ENCODE data around the gene RNF225.
"Not testable (repeated sequence)": the region's sequence is repeated elsewhere in the genome, so short reads cannot be mapped to it uniquely, and the experiment has no call there.

RNF225 gene

DNA sequence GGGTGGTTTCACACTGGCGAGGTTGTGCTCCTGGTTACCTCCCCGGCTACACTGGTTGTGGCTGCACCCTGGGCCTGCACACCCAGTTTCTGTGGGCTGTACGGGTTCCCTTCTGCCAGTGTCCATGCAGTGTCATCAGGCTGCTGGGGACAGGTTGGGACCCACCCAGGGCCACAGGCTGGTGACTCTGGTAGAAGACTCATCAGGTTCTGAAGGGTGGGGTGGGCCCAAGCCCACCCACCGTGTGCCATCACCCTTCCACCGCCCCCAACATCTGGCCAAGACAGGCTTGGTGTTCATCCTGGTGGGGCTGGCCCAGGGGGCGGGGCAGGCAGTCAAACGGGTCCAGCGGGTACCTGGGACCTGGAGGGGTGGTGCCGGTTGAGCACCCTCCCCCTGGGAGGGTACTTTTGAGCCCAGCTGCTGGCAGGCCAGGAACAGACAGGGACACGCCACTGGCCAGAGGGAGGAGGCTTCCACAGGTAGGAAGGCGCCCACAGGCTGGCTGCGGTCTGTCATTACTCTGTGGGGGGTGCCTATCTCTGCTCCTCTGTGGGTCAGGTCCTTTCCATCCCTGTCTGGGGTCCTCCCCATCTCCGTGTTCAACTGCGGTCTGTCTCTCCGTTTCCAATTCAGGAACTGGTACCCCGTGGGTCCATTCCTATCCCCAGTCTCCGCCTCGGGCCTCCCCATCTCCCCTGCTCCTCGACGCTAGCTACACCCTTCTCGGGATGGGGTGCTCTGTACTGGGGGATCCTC lies at the start of gene RNF225:
Gene RNF225 (plus strand): TSS at position 437 of the 759 bp plus-strand sequence. CDS start 434 bp downstream, outside the sequence.
- in situ Hi-C loops (cut with HindIII; ENCODE audit: low sequenced_read_pairs) = no loop called here

DNA sequence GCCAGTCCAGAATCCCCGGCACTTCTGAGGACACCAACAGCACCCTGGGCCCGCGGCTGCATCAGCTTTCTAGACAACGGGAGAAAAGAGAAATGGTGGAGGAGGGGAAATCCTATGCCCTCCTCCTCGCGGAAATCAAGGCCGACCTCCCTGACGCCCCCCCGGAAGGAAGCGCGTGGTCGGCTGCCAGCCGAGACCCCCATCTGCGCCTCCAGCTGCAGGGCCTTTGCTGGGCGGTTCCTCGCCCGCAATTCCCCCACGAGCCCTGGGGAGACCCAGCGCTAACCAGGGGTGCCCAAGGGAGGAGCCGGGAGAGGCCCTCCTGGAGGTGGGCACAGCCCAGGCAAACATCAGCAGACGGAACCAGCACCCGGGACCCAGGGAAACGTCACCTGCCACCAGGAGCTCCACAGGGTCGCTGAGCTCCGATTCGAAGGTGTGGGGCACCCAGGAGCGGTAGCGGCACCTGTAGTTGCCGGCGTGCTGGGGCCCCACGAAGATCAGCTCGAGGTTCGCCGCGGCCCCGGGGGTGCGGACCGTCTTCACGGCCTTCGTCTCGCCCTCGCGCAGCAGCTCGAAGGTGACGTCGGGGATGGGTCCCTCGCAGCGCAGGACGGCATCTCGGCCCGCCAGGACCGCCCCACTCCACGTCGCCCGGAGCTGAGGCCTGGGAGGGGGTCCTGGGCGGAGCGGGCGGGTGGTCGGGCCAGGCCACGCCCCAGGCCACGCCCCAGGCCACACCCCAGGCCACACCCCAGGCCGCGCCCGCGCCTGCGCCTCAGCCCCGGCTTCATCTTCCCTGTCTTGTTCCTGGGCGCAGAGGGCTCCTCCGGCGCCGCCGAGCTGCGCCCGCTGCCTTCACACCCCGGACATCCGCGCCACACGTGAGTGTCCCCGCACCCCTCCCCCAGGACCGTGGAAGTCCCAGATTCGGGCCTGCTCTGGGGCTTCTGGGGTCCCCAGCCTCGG lies 48.2 kb upstream of the RNF225 start:
- in situ Hi-C loops (cut with HindIII; ENCODE audit: low sequenced_read_pairs) = no loop called here

DNA sequence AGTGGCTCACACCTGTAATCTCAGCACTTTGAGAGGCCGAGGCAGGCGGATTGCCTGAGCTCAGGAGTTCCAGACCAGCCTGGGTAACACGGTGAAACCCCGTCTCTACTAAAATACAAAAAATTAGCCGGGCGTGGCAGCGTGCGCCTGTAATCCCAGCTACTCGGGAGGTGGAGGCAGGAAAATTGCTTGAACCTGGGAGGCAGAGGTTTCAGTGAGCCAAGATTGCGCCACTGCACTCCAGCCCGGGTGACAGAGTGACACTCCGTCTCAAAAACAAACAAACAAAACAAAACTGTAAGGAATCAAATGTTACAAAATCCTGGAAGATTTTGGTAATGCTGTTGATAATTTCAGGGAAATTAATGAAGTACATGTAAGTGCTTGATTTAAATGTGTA lies 47.4 kb upstream of the RNF225 start:
- in situ Hi-C loops (cut with HindIII; ENCODE audit: low sequenced_read_pairs) = not testable (repeated sequence)

DNA sequence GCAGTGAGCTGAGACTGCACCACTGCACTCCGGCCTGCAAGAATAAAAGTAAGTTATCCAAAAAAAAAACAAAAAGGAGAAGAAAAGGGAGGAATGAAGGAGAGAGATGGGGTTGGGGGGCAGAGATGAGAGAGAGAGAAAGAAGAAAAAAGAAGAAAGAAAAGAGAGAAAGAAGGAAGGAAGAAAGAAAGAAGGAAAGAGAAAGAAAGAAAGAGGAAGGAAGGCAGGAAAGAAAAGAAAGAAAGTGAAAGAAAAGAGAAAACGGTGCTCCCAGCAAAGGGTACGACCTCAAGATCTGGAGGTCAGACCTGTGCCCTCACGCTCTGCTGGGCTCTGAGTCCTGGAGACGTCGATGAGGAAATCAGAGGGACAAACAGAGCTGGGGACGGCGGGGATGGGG lies 45.9 kb upstream of the RNF225 start:
- in situ Hi-C loops (cut with HindIII; ENCODE audit: low sequenced_read_pairs) = no loop called here

DNA sequence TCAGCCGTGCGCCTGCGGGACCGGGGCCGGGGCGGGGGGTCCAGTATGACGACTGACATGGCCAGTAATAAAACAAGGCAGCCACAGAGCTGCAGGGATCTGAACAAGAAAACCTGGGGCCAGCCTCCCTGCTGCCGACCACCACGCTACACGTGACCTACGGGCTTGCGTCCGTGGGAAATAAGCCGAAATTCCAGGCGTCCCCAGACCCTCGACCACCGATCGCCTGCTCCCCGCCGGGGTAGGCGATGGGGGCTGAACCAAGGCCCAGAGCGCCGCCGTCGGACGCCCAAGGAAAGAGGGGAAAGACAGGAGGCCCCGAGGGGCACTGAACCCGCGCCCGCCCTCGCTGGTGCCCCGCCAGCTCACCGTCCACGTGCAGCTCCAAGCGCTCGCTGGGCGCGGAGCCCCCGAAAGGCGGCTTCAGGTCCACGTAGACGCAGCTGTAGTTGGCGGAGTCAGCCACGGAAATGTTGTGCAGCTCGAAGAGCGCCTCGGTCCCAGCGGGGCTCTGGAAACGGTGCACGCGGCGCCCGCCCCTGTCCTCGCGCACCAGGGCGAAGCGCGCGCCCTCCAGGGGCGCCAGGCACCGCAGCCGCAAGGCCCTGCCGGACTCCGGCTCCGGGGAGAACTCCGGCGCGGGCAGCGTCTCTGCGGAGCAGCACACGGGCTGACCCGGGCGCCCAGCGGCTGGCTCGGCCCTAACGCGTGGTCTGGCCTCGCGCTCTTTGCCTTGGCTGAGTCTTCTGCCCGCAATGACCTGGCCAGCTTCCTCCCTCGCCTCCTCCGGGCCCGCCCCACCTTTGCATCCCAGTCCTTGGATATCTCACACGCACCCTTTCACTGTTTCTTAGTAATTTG lies 45.2 kb upstream of the RNF225 start:
- in situ Hi-C loops (cut with HindIII; ENCODE audit: low sequenced_read_pairs) = no loop called here

DNA sequence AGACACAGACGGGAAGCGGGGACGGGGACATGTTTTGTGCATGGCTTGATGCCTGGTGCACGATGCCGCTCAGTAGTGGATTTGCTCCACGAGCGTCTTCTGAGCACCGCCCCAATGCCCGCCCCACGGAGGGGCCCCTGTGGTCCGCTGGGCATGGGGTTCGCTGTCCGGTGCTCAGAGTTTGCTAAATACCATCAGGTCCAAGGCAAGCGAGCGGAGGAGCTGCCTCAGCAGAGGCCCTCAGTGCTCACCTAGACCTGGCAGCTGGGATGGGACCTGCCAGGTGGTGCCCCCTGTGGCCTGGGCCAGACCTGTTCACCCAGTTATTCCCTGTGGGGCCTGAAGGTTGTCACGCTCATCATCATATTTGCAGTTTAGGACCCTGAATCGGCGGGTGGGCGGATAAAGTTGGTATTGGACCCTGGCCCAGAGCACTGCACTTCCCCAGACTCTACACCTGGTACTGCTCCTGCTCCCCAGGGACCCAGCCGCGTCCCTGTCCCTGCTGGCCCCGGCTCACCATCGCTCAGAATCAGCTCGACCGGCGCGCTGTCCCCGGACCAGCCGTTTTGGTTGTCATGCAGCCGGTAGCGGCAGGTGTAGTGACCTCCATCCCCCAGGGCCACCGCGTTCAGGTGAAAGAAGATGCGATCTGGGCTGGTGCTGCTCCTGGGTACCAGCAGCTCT lies 44.4 kb upstream of the RNF225 start:
- in situ Hi-C loops (cut with HindIII; ENCODE audit: low sequenced_read_pairs) = no loop called here

DNA sequence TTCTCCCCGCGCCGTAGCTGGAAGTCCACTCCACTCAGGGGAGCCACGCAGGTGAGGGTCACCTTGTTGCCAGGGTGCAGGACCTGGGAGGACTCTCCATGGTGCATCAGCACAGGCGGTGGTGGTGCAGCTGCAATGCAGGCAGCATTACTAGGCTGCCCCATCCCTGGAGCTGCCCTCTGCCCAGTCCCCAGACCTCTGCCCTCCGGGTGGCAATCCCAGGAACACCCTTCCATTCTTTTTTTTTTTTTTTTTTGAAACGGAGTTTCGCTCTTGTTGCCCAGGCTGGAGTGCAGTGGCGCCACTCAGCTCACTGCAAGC lies 43.9 kb upstream of the RNF225 start:
- in situ Hi-C loops (cut with HindIII; ENCODE audit: low sequenced_read_pairs) = no loop called here

DNA sequence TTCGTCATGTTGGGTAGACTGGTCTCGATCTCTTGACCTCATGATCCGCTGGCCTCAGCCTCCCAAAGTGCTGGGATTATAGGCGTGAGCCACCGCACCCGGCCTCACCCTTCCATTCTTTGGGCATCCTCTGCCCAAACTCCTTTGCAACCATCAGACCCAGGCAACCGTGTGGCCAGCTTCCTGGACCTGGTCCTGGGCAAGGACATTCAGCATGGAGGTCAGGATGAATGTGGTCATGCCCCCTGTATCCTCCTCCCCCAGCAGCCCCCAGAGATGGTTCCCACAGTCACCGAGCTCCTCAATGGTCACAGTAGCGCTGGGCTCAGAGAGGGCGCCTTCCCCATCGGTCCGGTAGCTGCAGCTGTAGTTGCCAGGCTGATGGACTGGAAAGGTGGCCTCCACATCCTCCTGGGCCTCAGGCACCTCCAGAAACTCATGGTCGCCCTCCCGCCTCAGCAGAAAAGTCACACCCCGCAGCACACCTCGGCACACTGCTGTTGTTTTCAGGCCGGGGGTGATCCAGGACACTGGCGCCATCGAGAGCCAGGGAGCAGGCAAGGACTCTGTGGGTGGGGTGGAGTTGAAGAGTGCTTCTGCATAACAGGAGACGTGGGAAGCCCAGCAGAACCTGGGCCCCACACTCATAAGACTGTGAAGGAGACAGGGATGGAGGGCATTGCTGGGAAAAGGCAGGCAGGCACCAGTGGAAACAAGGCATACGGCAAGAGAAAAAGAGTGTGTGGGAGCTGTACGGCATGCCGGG lies 43.3 kb upstream of the RNF225 start:
- in situ Hi-C loops (cut with HindIII; ENCODE audit: low sequenced_read_pairs) = no loop called here

DNA sequence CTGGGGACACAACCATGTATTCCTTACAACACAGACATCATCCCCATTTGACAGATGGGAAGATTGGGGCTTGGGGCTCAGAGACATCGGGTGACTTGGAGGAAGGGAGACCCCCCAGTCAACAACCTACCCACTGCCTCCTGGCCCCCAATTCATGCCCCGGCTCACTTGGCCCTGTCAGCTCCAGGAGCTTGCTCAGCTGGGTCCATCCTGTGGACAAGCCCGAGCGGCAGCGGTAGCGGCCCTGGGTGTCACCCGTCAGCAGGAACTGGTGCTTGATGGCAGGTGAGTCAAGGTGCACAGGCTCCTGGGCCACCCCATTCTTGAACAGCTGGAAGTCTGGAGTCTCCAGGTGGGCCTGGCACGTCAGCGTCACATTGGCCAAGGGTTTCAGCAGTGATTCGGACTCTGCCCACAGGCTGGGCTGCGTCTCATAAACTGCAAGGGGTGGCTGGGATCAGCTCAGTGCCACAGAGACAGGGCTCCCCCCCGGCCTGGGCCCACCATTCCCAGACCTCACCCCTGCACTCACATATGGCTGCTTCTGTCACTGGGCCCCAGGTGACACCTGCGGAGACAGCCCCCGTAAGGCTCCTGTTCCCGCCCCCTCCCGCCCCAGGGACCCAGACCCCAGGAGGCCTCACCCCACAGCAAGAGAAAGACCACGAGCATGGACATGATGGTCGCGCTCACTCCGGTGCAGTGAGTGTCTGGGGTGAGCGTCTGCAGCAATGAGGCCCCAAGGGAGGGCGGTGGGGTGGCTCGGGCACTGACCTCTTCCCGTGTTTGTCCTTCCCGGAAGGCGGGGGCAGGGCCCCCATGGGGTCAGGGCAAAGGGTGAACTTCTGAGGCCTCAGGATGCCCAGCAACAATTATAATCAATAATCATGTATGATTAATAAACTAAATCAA lies 42.4 kb upstream of the RNF225 start, which contains the start of gene A1BG:
Gene A1BG (minus strand): TSS at position 733 of the 912 bp plus-strand sequence. CDS start 55 bp downstream, at position 678.
- in situ Hi-C loops (cut with HindIII; ENCODE audit: low sequenced_read_pairs) = no loop called here

DNA sequence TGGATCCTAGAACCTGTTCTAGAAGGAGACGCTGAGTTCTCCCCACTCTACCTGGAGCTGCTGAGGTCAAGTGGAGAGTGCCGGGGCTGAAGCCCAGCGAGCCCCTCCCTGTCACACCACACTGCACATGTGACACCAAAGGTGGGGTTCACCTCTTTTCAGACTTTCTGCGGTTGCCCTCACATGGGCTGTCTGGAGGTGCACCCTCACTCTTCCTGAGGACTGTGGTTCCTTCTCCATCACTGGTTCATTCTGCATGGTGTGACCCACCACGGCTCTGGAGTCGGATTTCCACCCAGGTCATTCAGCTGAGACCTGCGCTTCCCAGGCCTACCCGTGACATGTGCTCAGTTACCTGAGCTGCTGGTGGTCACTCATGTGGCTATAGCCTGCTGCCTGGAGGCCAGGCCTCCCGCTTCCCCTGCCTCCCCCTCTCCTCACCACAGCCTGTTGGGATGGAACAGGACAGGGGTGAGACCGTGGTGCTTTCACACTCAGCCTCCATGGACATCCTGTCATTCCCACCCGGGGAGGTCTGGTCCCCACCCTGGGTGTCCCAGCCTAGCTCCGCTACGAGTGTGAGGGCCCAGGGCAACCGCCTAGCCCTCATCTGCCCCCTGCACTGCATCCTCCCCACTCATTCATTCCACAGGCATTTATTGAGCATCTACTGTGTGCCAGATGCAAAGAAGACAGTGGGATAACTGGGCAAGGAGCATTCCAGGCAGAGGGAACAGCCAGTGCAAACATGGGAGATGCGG lies 41.6 kb upstream of the RNF225 start:
- in situ Hi-C loops (cut with HindIII; ENCODE audit: low sequenced_read_pairs) = no loop called here

DNA sequence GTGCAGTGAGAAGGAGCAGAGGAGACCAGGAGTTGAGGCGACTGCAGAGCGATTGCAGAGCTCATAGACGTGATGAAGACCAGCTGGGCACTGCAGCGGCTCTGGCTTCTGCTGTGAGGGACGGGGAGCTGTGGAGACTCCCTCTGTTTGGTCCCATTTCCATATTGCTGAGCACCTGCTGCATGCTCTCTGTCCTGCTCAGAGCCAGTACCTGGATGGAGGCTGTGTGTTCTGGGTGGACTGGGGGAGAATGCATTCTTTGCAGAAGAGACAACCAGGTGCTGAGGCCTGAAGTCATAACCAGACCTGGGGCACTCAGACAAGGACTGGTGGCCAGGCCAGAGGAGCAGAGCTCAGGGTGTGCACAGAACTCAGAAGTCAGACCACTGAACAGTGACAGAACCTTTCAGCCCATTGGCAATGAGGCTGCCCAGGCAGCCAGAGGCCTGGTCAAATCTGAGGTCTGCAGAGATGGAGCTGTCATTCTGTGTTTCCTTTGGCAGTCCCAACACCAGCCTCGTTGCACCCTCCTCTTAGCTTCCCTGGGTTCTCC lies 40.9 kb upstream of the RNF225 start:
- in situ Hi-C loops (cut with HindIII; ENCODE audit: low sequenced_read_pairs) = no loop called here

DNA sequence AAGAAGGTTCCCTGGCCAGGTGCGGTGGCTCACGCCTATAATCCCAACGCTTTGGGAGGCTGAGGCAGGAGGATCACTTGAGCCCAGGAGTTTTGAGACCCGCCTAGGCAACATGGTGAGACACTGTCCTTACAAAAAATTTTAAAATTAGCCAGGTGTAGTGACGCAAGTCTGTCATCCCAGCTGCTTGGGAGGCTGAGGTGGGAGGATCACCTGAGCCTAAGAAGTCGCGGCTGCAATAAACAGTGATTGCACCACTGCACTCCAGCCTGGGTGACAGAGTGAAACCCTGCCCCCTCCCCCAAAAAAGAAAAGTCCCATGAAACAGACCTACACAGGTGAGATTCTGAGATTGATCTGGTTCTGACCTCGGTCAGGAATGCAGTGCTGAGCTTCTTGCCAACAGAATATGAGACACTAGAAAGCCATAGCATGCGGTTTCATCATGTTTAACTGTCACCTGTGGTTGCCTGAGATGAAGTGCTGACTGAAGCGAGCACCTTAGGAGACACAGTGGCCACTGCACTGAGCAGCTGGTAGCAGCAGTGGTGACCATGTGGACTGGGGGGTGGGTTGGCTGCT lies 40.1 kb upstream of the RNF225 start:
- in situ Hi-C loops (cut with HindIII; ENCODE audit: low sequenced_read_pairs) = no loop called here

DNA sequence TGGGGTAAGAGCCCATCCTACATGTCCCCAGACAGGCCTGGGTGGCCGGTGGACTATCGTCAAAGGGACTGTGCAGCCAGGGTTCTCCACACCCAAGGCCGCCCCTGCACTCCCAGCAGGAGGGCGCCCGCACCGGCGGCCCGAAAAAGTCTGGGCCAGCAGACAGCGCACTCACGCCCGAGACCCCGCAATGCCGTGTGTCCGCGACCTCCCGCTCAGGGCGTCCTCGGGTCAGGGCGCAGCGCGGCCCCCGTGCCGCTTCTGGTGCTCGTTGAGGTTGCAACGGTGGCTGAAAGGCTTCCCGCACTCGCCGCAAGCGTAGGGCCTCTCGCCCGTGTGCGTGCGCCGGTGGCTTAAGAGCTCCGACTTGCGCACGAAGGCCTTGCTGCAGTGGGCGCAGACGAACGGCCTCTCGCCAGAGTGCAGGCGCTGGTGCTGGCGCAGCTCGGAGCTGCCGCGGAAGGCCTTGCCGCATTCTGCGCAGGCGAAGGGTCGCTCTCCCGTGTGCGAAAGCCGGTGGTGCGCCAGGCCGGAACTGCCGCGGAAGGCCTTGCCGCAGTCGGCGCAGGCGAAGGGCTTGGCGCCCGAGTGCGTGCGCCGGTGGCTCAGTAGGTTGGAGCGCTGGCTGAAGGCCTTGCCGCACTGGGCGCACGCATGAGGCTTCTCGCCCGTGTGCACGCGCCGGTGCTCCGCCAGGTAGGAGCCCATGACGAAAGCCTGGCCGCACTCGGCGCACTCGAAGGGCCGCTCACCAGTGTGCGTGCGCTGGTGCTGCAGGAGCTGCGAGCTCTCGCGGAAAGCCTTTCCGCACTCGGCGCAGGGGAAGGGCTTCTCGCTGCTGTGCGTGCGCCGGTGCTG lies 39.3 kb upstream of the RNF225 start:
- in situ Hi-C loops (cut with HindIII; ENCODE audit: low sequenced_read_pairs) = no loop called here

DNA sequence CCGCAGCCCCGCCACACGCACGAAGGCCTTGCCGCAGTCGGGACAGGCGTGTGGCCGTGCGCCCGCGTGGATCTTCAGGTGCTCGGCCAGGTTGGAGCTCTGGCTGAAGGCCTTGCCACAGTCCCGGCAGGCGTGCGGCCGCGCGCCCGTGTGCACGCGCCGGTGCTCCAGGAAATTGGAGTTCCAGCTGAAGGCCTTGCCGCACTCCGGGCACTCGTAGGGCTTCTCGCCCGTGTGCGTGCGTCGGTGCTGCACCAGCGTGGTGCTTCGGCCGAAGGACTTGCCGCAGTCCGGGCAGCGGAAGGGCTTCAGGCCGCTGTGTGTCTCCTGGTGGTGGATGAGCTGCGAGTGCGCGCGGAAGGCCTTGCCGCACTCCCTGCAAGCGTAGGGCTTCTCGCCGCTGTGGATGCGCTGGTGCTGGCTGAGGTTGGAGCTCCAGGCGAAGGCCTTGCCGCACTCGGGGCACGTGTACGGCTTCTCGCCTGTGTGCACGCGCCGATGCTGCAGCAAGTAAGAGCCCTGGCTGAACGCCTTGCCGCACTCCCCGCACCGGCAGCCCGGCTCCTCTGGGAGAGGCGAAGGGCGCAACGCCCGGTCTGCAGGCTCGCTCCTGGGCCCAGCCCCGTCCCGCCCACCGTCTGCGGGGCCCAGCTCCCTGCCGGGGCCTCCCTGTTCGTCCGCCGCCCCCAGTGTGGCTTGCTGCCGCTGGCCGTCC lies 38.5 kb upstream of the RNF225 start:
- in situ Hi-C loops (cut with HindIII; ENCODE audit: low sequenced_read_pairs) = no loop called here

DNA sequence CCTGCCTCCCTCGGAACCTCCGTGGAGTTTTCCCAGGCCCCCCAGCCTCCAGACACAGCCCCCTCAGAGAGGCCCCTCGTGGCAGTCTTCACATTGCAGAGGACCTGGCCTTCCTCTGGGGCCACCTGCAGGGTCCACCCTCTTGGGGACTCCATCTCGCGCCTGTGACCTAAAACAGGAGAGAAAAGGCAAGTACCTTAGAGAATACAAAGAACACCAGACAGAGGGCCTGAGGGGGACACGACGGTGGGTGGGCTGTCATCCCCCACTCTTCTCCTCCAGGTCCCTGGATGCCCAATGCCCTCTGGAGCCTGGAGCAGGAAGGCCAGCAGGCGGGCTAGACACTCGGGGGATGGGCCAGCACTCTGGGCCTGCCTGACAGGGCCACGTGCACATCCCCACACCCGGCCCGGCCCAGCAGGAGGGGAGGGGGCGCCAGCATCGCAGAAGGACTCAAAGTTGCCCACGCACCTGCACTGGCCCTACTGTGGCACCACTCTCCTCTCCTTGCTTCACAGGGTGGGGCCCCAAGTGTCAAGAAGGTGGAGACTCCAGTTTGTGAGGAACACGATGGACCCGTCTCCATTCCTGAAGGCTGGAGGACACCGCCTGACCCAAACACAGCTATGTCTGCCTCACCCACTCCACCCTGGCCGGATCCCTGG lies 37.8 kb upstream of the RNF225 start:
- in situ Hi-C loops (cut with HindIII; ENCODE audit: low sequenced_read_pairs) = no loop called here
